A673 (cell line): ENCODE results near the gene ALOXE3. TPM values are rescaled to one million over a fixed set of nuclear protein-coding genes. Genes with fewer than 3 reads are reported as not detected.

Source experiments
- BruUV-seq: library from RNA; stranded (reverse); fragments of 400-500 nt; replicated peaks from 2 replicates; lab custom pipeline; 2021; lab: Mats Ljungman, UMichigan
- CTCF ChIA-PET: fragments of 300-600 bp; sonication (Branson Sonifier 250); formaldehyde crosslinking; loops from one replicate; lab custom pipeline; 2022; ENCODE audit warnings: antibody characterized with exemption; lab: Charles Lee
- POLR2A ChIA-PET: fragments of 300-600 bp; sonication (Branson Sonifier 250); formaldehyde crosslinking; loops from one replicate; lab custom pipeline; 2022; ENCODE audit warnings: antibody characterized with exemption; ENCODE audit not compliant: low non-redundant PET; lab: Charles Lee
- DNase-seq: peaks from one replicate; pipeline ENCODE4 v3.0.0-alpha.2; 2015; ENCODE audit warnings: low spot score
- H3K27ac ChIP-seq: fragments of 200-600 bp; sonication (generic); 2 replicates; pipeline ENCODE4 v1.5.1; 2016; ENCODE audit warnings: mixed run types, low read depth, mild to moderate bottlenecking, mixed read lengths, antibody characterized with exemption, low read length; ENCODE audit not compliant: poor library complexity, severe bottlenecking
- H3K27me3 ChIP-seq: fragments of 200-600 bp; sonication (generic); replicated peaks from 2 replicates; pipeline ENCODE4 v1.6.1; 2017; ENCODE audit warnings: mixed run types, low read depth, mild to moderate bottlenecking, mixed read lengths, antibody characterized with exemption, low read length; ENCODE audit not compliant: insufficient read depth, poor library complexity
- H3K36me3 ChIP-seq: fragments of 200-600 bp; sonication (generic); 2 replicates; pipeline ENCODE4 v1.6.1; 2016; ENCODE audit warnings: mixed run types, mild to moderate bottlenecking, mixed read lengths, antibody characterized with exemption, low read length; ENCODE audit not compliant: insufficient read depth, poor library complexity, severe bottlenecking
- H3K4me1 ChIP-seq: fragments of 200-600 bp; sonication (generic); 2 replicates; pipeline ENCODE4 v1.6.1; 2017; ENCODE audit warnings: mixed run types, mild to moderate bottlenecking, mixed read lengths, antibody characterized with exemption, low read length; ENCODE audit not compliant: insufficient read depth, poor library complexity, severe bottlenecking
- H3K4me3 ChIP-seq: fragments of 200-600 bp; sonication (generic); 2 replicates; pipeline ENCODE4 v1.5.1; 2016; ENCODE audit warnings: low read depth, mixed run types, mild to moderate bottlenecking, mixed read lengths, low read length; ENCODE audit not compliant: poor library complexity, severe bottlenecking
- H3K9me3 ChIP-seq: fragments of 200-600 bp; sonication (generic); 2 replicates; pipeline ENCODE4 v1.6.1; 2016; ENCODE audit warnings: mixed run types, low read depth, mild to moderate bottlenecking, mixed read lengths, antibody characterized with exemption, low read length; ENCODE audit not compliant: poor library complexity, severe bottlenecking
- EZH2 ChIP-seq: fragments of 200-600 bp; sonication (generic); IDR thresholded peaks from 2 replicates; pipeline ENCODE4 v1.6.1; 2017; ENCODE audit warnings: borderline replicate concordance, low read depth, mild to moderate bottlenecking, mixed read lengths, antibody characterized with exemption, low read length; ENCODE audit not compliant: poor library complexity, severe bottlenecking
- intact Hi-C: fragments of 100-400 bp; cut with micrococcal nuclease; formaldehyde crosslinking; loops from one replicate; pipeline ENCODE4 v1.10.0; 2022; ENCODE audit not compliant: unreplicated experiment
- total RNA-seq: library from RNA; stranded (reverse); gene quantifications from 2 replicates; pipeline ENCODE4 v1.2.3, GENCODE V29; 2021
- TF ChIP-seq, protein P1 (sequence below): fragments of 300-800, 200-600 bp; sonication (generic); conservative IDR thresholded peaks from 2 replicates; pipeline ENCODE4 v1.5.1; 2017; ENCODE audit warnings: low read depth, mild to moderate bottlenecking, antibody characterized with exemption, low read length, moderate library complexity, mixed read lengths

Gene ALOXE3
- total RNA-seq, 1 experiment from 2014 or later, result not detected

DNA sequence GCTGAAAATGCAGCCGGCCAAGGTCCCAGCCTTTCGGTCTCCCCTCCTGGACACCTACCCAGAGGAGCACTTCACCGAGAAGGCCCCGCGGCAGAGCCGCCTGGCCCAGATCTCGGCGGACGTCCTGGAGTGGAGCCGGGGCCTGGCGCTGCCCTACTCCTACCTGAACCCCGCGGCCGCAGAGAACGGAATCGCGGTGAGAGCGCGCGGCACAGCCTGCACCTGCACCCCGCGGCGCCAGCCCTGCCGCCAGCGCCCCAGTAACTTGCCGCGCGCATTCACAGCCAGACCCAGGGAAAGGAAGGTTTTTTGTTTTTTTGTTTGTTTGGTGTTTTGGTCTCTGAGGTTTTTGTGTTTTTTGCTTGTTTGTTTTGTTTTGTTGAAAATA, 46.0 kb downstream of the ALOXE3 start:
- DNase-seq, result no peak
- peaks cover 5% of the 10 kb centered on the region for H3K4me1 ChIP-seq
- no peaks in the 10 kb centered on the region for H3K36me3 ChIP-seq
- intact Hi-C loops, result no loop called here
- H3K4me3 ChIP-seq, result no peak overlapping the region
- TF ChIP-seq, protein P1, sequence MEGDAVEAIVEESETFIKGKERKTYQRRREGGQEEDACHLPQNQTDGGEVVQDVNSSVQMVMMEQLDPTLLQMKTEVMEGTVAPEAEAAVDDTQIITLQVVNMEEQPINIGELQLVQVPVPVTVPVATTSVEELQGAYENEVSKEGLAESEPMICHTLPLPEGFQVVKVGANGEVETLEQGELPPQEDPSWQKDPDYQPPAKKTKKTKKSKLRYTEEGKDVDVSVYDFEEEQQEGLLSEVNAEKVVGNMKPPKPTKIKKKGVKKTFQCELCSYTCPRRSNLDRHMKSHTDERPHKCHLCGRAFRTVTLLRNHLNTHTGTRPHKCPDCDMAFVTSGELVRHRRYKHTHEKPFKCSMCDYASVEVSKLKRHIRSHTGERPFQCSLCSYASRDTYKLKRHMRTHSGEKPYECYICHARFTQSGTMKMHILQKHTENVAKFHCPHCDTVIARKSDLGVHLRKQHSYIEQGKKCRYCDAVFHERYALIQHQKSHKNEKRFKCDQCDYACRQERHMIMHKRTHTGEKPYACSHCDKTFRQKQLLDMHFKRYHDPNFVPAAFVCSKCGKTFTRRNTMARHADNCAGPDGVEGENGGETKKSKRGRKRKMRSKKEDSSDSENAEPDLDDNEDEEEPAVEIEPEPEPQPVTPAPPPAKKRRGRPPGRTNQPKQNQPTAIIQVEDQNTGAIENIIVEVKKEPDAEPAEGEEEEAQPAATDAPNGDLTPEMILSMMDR, result no peak
- TF ChIP-seq EZH2, result no peak
- H3K9me3 ChIP-seq, result no peaks in the 10 kb centered on the region
- peaks cover 31% of the 10 kb centered on the region for H3K27me3 ChIP-seq
- POLR2A ChIA-PET, result no interaction called here
- no TSS peak for BruUV-seq
- CTCF ChIA-PET, result no interaction called here
- H3K27ac ChIP-seq, result no peak overlapping the region

DNA sequence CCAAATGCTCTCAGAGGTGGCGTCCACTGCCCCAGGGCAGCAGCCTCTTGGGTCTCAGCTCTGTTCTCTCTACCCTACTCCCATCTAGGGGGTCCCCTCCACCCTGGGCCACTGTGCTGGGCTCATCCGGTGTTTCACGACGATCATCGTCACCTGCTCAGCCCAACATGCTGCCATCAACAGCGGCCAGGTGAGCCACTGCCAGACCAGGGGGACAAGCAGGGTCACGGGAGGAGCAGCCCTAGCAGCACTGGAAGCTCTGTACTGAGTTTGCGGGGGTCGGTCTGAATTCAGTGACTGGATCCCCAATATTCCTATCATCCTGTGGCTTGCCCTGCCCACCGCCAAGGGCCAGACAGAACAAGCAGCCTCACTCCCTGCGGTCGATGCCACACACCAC, 46.8 kb downstream of the ALOXE3 start:
- Histone ChIP-seq H3K36me3 (no peaks in the 10 kb centered on the region), H3K9me3 (no peaks in the 10 kb centered on the region), H3K27me3 (peaks cover 31% of the 10 kb centered on the region), H3K27ac (no peak overlapping the region), H3K4me3 (no peak overlapping the region), H3K4me1 (peaks cover 5% of the 10 kb centered on the region)
- POLR2A ChIA-PET, result no interaction called here
- BruUV-seq, result no TSS peak
- CTCF ChIA-PET, result no interaction called here
- intact Hi-C loops, result no loop called here
- TF ChIP-seq EZH2, result no peak
- TF ChIP-seq, protein P1, result no peak
- no peak for DNase-seq

DNA sequence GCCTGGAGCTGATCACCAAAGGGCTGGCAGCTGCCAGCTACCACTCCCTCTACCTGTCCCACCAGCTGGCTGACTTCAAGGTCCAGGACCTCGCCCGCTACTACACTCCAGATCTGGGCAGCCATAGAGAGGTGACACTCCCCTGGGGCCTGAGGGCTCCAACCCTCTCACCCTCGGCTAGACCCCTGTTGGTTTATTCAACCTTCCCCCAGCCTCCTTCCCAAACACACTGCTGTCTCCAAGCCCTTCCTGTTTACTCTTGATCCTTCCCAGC, 48.8 kb downstream of the ALOXE3 start:
- no peak overlapping the region for H3K4me3 ChIP-seq
- no peak for DNase-seq
- H3K36me3 ChIP-seq, result no peaks in the 10 kb centered on the region
- peaks cover 23% of the 10 kb centered on the region for H3K27me3 ChIP-seq
- intact Hi-C loops, result no loop called here
- no peaks in the 10 kb centered on the region for H3K9me3 ChIP-seq
- H3K27ac ChIP-seq, result no peak overlapping the region
- ChIA-PET POLR2A (no interaction called here), CTCF (no interaction called here)
- H3K4me1 ChIP-seq, result peaks cover 5% of the 10 kb centered on the region
- no TSS peak for BruUV-seq
- no peak for TF ChIP-seq EZH2
- TF ChIP-seq, protein P1, result no peak
